ENCODE measurements around the gene SHROOM3.
"Not testable (repeated sequence)": the region's sequence is repeated elsewhere in the genome, so short reads cannot be mapped to it uniquely, and the experiment has no call there.

Gene SHROOM3

DNA sequence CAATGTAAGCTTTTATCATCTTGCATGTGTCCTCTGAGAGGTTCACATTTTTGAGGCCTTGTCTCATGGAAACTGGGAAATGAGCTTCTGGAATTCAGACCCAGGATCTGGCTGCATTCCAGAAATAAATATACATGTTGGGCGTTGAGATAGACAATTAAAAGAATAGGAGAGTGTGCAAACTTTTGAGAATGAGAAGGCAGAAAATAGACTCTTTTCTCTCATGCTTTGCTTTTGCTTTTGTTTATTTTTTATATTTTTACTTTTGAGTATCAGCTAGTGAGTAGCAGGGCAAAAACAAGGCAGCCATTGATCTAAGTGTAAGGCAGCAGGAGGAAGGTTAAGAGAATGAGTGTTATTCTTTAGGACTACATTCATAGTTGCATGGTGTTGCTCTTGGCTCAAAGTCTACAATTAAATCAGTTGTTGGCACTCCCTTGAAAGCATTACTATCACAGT lies 12.4 kb downstream of the SHROOM3 start:
- FAIRE-seq, result no peak

- FAIRE-seq, result no peak
Observed at GRCh38 chr4:76448211-76448610, 13.2 kb downstream of the SHROOM3 start.

- FAIRE-seq, result no peak
Observed at GRCh38 chr4:76449362-76449767, 14.3 kb downstream of the SHROOM3 start.

- FAIRE-seq, result no peak
Observed at GRCh38 chr4:76449833-76450232, 14.8 kb downstream of the SHROOM3 start.

DNA sequence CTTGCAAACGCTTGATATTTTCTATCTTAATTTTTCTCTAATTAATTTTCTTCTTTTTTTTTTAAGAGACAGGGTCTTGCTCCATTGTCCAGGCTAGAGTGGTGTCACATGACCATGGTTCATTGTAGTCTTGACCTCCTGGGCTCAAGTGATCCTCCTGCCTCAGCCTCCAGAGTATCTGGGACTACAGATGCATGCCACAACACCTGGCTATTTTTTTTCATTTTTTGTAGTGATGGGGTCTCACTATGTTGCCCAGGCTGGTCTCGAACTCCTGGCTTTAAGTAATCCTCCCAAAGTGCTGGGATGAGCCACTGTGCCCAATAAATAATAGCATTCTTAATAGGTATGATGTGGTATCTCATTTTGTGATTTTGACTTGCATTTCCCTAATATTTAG lies 18.2 kb downstream of the SHROOM3 start:
- FAIRE-seq, result no peak

GRCh38 chr4:76454073-76454472 lies 19.0 kb downstream of the SHROOM3 start:
- not testable (repeated sequence) for FAIRE-seq

GRCh38 chr4:76457885-76458284 lies 22.9 kb downstream of the SHROOM3 start:
- FAIRE-seq, result no peak

DNA sequence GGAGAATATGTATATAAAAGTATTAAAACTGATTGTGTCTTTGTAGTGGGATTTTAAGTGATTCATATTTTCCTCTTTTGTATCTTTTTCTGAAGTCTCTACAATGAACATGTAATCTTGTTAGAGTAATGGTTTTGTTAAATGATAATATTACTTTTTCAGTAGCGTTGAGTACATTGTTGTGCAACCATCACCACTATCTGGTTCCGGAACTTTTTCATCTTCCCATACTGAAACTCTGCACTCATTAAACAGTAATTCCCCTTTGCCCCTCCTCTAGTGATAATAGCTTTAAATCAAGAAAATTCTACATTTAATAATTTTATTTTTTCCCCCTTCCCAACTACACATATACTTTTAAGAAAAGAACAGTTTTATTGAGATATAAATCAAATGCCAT lies 23.3 kb downstream of the SHROOM3 start:
- no peak for FAIRE-seq

- no peak for FAIRE-seq
Observed at GRCh38 chr4:76458825-76459224, 23.8 kb downstream of the SHROOM3 start.

GRCh38 chr4:76459291-76459723 lies 24.3 kb downstream of the SHROOM3 start:
- no peak for FAIRE-seq

DNA sequence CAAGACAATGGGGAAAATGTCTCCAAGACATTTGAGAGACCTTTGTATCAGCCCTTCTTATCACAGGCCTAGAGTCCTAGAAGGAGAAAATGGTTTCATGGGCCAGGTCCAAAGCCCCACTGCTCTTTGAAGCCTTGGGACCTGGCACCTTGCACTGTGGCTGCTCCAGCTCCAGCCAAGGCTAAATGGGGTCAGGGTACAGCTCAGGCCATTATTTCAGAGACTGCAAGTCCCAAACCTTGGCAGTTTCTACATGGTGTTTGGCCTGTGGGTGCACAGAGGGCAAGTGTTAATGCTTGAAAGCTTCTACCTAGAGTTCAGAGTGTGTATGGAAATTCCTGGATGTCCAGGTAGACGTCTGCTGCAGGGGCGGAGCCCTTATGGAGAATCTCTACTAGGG lies 28.5 kb downstream of the SHROOM3 start:
- FAIRE-seq, result no peak

- FAIRE-seq, result no peak
Observed at GRCh38 chr4:76470064-76470463, 35.0 kb downstream of the SHROOM3 start.

GRCh38 chr4:76470532-76470931 lies 35.5 kb downstream of the SHROOM3 start:
- no peak for FAIRE-seq

DNA sequence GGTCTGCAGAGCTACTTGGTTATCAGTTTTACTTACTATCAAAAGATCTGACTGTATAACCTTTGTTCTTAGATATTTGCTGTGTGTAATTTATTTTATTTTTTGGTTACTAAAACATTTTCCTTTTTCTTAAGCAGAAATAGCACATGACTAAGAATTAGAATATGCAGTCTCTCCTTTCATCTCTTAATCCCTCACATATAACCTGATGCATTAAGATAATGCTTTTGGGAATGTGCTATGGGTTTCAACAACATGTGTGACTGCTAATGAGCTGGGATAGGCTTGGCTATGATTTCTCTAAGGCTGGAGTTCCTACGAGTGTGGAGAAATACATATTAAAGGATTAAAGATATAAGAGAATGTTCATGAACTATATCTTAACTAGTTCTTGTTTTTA lies 41.5 kb downstream of the SHROOM3 start:
- FAIRE-seq, result no peak

DNA sequence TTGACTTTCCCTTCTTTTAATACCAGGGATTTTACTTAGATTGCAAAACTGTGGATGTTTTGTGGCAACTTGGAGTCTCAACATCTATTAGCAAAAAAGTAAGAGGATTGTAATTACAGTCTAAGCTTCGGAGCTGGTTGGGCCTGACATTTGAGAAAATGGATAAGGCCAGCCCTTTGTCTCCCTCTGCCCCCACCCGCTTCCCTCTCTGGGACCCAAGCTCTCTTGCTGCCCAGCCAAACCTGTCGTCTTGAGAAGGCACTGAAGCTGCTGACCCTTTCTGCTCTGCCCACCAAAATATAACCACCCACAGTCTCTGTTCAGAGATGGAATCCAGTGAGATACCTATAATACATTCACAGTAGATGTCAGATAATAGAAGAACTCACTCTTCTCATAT lies 49.6 kb downstream of the SHROOM3 start:
- FAIRE-seq, result no peak

- FAIRE-seq, result no peak
Observed at GRCh38 chr4:76485450-76485849, 50.4 kb downstream of the SHROOM3 start.

GRCh38 chr4:76486588-76487276 lies 51.7 kb downstream of the SHROOM3 start:
- no peak for FAIRE-seq

- no peak for FAIRE-seq
Observed at GRCh38 chr4:76487621-76488020, 52.6 kb downstream of the SHROOM3 start.

DNA sequence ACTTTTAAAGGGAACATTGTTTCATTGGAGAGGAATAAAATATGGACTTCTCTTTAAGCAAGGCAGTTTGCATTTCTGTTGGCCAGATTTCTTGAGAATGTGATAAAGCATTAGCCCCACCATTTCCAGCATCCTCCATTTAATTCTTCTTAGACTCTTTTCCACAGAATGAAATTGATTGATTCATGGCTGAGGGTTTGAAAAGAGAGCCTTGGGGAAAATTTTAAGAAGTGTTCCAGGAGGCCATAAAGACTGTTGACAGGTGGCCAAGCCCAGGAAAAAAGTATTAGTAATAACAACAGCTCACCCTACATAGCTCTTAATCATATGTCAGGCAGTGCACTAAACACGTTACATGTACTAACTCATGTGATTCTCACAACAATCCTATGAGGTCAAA lies 53.4 kb downstream of the SHROOM3 start:
- no peak for FAIRE-seq

- FAIRE-seq, result no peak
Observed at GRCh38 chr4:76488888-76489685, 54.1 kb downstream of the SHROOM3 start.

DNA sequence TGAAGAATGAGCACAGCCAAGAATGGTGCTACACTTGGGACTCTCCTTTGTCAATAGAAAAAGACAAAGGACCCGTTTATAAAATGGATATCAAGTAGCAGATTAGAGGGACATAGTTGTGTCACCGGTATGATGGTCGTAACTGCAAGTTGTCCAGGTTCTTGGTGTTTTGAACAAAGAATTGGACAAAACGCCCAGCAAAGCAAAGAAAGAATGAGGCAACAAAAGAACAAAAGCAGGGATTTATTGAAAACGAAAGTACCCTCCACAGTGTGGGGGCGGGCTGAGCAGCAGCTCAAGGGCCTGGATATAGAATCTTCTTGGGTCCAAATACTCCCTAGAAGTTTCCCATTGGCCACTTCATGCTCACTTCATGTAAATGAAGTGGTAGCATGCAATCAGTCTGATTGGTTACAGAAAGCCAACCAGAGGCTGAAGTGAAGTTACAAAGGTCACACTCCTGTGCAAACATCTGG lies 54.7 kb downstream of the SHROOM3 start:
- FAIRE-seq, result no peak

- no peak for FAIRE-seq
Observed at GRCh38 chr4:76492055-76492454, 57.0 kb downstream of the SHROOM3 start.

GRCh38 chr4:76494243-76494642 lies 59.2 kb downstream of the SHROOM3 start:
- no peak for FAIRE-seq

Data from colon (tissue), 2 donors.